ENCODE measurements around the gene EXOC4.

GRCh38 chr7:133690740-133691139 is 437.9 kb downstream of the EXOC4 start:
- TF ChIP-seq CTCF (IDR thresholded peaks at IDR 0.05; ENCODE audit: control extremely low read depth in 1 of 3, insufficient read depth in 1 of 3, low read depth in 1 of 3, low read length in 3 of 3) (no peak), HDAC2 (IDR thresholded peaks at IDR 0.05; ENCODE audit: borderline replicate concordance in 1 of 2, low read depth in 2 of 2, low read length in 2 of 2) (no peak), POLR2A (IDR thresholded peaks at IDR 0.05; ENCODE audit: control extremely low read depth in 1 of 2, low read depth in 2 of 2, low read length in 2 of 2) (no peak), FOSL1 (IDR thresholded peaks at IDR 0.05; ENCODE audit: insufficient read depth, low read depth, low read length) (no peak), JUND (IDR thresholded peaks at IDR 0.05; ENCODE audit: low read length) (no peak), NRF1 (IDR thresholded peaks at IDR 0.05; ENCODE audit: low read depth, low read length) (no peak), TAF1 (IDR thresholded peaks at IDR 0.05; ENCODE audit: low read depth, low read length) (no peak), RAD21 (IDR thresholded peaks at IDR 0.05 in 1 of 2, conservative IDR thresholded peaks at IDR 0.05 in 1 of 2; ENCODE audit: low read depth in 2 of 2, low read length in 2 of 2) (no peak), RFX5 (IDR thresholded peaks at IDR 0.05; ENCODE audit: borderline replicate concordance, low read depth, low read length) (no peak), SAP30 (IDR thresholded peaks at IDR 0.05; ENCODE audit: insufficient read depth, insufficient replicate concordance, low read length) (no peak), MAX (IDR thresholded peaks at IDR 0.05) (no peak), EZH2 (IDR thresholded peaks at IDR 0.05; ENCODE audit: low read depth, low read length, severe bottlenecking) (no peak), EP300 (IDR thresholded peaks at IDR 0.05; ENCODE audit: borderline replicate concordance in 1 of 2, low read depth in 2 of 2, low read length in 2 of 2) (no peak)
